Measurements from ENCODE around the gene PRKAR1B.

Gene PRKAR1B

DNA sequence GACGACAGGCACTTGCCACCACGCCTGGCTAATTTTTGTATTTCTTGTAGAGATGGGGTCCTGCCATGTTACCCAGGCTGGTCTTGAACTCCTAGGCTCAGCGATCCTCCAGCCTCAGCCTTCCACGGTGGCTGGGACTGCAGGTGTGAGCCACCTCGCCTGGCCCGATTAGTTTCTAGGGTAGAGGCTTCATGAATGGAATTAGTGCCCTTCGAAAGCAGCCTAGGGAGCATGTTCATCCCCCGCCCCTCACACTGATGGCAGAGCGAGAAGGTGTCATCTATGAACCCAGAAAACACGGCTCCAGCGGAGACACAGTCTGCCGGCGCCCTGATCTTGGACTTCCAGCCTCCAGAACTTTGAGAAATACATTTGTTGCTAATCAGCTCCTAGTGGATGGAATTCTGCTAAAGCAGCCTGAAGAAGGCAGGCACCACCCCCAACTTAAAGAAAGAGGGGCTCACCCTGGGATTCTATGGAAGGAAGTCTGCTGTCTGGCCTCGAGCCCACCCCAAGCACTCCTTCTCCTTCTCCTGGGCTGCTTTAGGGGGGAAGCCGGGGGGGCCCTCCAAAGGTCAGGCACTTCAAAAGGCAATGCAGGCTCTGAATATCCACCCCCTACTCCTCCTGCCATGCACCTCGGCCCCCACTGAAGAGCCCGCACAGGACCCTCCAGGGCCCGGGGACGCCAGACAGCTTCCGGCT lies 217.5 kb downstream of the PRKAR1B start:
- DNase-seq (ENCODE audit: low read depth) = no peak

DNA sequence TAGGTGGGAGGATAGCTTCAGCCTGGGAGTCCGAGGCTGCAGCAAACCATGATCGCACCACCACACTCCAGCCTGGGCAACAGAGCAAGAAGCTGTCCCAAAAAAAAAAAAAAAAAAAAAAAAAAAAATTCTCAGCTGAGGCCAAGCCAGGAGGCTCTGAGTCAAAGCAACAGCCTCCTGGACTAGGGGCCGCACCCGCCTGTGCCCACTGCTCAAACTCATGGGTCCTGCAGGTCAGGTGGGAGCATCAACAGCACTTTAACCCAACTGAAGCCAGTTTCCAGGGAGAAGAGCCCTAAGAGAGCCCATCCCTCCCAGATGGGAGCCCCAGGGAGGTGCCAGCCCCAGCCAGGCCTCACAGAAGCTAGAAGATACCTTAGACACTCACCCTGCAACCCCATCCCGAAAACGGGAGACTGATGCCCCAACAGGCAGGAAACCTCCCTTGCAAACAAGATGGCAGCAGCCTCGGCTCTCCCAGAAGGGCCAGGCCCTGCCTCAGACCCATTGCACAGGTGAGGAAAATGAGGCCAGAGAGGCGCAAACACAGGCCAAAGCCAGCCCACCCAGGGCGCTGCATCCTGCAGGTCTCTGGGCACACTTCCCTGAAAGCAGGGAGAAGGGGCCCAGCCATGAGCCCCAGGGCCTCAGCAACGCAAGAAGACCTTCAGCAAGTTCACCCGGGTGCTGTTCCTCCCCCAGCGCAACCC lies 218.5 kb downstream of the PRKAR1B start:
- DNase-seq (ENCODE audit: low read depth) = no peak

DNA sequence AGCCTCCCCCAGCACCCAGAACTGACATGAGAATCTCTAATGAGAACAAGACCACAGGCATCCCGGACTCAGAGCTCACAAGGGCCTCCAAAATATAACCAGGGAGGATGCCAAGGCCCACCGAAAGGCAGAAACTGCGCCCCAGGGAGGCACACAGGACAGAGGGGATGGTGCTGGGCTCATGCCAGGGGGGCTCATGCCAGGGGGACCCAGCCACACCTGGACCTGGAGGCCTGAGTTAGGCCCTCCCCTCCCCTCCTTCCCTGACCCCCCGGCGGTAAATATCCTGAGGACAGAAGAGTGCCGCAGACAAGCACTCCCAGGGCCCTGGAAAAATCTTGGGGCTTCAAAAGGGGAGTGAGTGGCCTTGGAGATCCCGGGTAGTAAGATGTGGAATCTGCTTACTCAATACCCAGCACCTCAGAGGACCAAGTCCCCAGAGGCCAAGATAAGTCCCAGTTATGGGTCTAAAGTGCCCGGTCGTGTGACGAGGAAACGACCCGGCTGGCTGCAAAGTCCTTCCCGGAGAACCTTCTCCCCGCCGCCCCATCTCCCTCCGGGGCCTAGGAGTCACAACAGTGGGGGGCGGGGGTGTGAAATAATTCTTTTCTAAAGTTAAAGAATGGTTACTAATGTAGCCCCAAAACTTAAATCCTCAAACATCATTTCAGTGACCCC lies 219.3 kb downstream of the PRKAR1B start:
- DNase-seq (ENCODE audit: low read depth) = no peak

DNA sequence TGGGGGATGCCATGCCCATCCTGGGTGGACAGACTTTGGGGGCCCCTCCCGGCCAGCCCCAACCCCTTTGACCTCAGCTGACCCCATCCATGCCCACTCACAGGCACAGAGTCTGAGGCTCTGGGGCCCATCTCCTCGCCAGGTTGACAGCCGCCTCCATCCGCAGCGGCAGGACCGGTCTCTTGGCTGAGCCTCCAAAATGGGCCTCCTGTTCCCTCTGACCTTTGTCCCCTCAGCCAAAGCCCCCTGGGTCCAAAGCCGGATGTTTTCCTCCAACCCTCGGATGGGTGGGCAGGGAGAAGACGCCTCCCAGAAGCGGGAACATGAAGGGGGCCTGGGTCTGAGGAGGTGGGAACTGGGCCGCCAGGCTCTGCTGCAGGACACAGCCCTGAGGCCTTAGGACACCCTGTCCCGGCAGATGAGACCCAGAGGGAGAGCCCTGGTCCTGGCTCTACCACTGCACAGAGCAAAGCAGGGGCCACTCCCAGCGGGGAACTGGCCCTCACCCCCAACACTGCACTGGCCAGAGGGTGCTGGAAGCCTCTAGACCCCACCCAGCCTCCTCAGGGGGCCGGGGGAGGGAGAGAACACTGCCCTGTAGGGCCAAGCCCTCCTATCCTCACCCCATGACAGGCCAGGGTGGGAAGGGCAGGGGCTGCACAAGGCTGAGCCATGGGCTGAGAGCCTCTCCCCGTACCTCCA lies 220.0 kb downstream of the PRKAR1B start:
- DNase-seq (ENCODE audit: low read depth) = no peak

DNA sequence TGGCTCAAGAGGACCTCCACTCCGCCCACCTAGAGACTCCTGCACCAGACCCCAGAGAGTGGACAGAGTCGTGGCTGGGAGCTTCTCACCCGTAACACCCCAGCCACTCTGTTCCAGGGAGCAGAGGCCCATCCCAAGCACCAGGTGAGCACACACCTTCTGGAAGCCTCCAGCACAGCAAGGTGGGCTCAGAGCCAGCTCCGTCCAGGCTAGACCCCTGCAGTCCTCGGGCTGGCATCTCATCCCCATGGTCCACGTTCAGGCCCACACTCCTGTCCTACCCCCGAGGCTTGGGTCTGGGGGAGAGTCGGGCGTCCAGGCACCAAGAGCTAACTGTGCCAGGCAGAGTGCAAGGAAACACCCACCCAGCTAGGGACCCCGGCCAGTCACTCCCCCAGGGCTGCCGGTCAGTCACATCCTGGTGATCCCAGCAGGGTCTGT lies 220.7 kb downstream of the PRKAR1B start:
- no peak for DNase-seq (ENCODE audit: low read depth)

GRCh38 chr7:505171-505570 lies 221.9 kb downstream of the PRKAR1B start:
- DNase-seq (ENCODE audit: low read depth) = no peak

DNA sequence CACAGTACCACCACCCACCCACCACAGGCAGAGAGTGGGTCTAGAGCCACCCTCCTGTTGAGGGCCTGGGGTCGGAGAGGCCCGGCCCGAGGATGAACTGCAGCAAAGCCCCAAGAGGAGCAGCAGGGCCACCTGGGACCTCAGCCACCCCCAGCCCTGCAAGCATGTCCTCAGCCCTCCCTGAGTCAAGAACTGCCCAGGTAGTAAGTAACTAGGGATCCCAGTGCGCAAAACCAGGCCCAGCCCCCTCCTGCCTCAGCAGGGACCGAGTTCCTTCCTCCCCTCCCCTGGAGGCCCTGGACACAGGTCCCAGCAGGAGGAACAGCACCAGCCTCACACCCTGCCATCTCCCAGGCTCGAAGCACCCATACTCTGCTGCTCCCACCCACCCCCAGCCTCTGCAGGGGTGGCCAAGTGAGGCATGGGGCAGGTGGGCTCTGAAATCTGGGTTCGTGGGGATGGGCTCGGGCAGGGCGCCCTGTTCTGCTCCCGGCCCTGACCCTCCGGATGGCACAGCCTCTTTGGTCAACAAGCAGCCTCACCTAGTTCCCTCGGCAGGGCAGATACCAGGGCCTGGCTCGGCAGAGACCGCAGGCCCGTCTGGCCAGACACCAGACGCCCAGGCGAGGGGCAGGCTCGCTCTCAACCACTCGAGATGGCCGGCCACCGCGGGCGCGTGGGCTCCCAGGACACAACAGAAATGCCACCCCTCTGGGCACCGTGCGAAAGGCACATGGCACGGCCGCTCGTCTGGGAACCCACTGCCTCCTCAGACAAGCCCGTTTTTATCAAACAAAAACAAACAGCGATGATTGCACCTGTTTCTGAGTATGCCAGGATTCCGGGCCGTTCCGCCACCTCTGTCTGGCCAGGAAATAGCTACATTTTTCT lies 222.6 kb downstream of the PRKAR1B start:
- no peak for DNase-seq (ENCODE audit: low read depth)

DNA sequence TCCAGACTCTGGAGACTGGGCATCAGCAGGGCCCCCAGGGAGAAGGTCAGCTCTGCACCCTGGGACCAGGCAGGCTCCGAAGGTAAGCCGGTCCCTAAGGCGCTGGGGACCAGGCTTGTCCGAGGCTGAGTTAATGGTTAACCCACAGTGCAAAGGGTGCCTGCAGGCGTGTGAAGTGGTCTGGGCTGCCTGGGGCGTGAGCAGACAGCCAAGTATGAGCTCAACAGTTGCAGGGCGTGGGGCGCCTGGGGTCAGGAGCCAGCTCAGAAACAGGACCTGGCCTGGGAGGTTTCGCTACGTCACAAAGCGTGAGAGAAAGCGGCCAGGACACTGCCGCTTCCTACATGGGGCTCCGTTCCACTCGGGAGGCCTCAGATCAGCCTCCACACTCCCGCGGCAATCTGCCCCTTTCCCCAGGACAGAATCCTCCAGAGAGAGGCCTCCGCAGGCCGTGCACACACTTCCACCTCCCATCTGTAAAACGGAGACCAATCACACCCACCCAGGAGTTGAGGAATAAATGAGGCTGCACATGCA lies 223.4 kb downstream of the PRKAR1B start:
- no peak for DNase-seq (ENCODE audit: low read depth)

DNA sequence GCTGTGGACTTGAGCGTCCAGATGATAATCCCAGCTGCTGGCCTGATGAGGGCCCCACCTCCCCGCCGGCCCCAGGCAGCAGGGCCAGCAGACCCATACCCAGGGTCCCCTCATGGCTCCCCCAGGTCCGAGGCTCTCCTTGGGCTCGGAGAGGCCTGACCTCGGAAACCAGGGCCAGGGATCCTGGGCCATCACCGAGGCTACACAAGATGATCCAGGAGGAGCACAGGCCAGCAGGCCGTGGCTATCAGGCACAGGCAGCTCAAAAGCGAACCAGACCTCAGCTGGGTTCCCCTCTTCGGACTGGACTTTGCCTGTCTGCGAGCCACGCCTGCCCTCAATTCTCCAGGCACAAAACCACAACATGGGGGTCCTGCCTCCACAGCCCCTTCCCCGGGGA lies 224.8 kb downstream of the PRKAR1B start:
- DNase-seq (ENCODE audit: low read depth) = no peak

DNA sequence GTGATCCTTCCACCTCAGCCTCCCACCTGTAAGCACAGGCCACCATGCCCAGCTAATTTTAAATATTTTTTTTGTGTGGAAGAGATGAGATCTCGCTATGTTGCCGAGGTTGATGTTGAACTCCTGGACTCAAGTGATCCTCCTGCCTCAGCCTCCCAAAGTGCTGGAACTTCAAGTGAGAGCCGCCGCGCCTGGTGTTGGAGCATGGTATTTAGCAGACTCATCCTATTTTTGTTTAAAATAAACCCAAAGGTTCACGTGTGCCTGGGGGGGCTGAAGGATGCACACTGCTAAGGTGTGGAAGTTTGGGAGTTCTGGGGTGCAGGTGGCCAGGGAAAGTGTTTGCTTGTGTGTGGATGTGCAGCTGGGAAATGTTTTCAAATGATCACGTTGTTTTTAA lies 225.6 kb downstream of the PRKAR1B start:
- no peak for DNase-seq (ENCODE audit: low read depth)

GRCh38 chr7:500521-501420 lies 226.3 kb downstream of the PRKAR1B start:
- no peak for DNase-seq (ENCODE audit: low read depth)

DNA sequence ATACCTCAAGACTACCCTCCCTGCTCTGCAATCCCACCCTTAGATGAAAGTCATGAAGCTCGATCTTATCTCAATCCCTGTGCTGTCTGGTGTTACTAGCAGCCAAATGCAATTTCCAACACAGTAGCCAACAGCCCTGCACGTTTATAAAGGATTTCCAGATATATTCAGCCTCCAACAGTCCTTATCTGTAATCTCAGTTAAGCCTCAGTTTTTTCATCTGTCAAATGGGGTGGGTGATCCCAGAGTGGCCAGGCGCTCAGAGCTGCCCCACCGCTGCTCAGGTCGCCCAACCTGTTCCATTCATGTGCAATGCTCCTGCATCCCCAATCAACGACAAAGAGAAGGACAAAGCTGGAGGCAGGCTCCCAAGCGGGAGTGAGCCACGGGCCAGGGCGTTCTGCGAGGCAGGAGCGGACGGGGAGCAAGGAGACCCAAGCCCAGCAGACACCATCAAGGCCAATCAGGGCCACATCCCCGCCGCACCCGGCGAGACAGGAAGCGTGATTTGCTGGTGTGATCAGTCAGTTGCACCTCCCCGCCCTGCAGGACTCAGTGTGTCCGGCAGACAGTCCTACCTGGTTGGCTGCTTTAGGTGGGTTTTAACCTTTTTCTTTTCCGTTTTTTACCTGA lies 227.1 kb downstream of the PRKAR1B start:
- DNase-seq (ENCODE audit: low read depth) = no peak

Data from GM04504 (cell line).